ENCODE measurements around the gene SLC9A1. TPM values are rescaled to one million over a fixed set of nuclear protein-coding genes. Genes with fewer than 3 reads are reported as not detected.

SLC9A1 gene
- total RNA-seq, 1 experiment from 2014 or later, result 21.7 TPM

DNA sequence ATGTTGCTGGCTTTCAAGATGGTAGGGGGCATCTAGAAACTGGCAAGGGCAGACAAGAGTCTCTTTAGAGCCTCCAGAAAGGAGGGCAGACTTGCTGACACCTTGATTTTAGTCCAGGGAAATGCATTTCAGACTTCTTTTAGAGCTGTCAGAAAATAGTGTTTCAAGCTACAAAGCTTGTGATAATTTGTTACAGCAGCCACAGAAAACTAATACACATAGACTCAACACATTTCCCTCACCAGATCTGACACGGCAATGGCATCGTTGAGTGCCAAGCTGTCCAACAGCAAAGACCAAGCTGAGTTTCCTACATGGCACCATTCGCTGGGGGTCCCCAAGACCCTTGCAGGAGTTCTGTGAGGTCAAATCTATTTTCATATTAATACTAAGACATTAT lies 62.0 kb downstream of the SLC9A1 start:
- Histone ChIP-seq H3K4me2 (ENCODE audit: low read length) (no peak overlapping the region), H3K9me3 (ENCODE audit: control insufficient read depth in 1 of 2, insufficient read depth in 1 of 2, low read depth in 1 of 2, low read length in 2 of 2) (no peaks in the 10 kb centered on the region), H3K27me3 (ENCODE audit: insufficient read depth, low read length) (no peaks in the 10 kb centered on the region), H3K36me3 (ENCODE audit: control insufficient read depth in 1 of 2, insufficient read depth in 2 of 2, low read length in 2 of 2) (no peaks in the 10 kb centered on the region), H3K79me2 (ENCODE audit: insufficient read depth, low read length) (no peaks in the 10 kb centered on the region), H3K9me2 (ENCODE audit: insufficient read depth) (no peaks in the 10 kb centered on the region), H3K4me3 (replicated peaks in 1 of 2; ENCODE audit: low read depth in 1 of 2, low read length in 2 of 2) (no peak overlapping the region), H4K20me1 (ENCODE audit: insufficient read depth) (no peaks in the 10 kb centered on the region), H3K4me1 (ENCODE audit: control insufficient read depth in 1 of 2, insufficient read depth in 2 of 2, low read length in 2 of 2) (peaks cover 0 to 7% of the 10 kb centered on the region in 2 experiments; a peak in 2 of 4 replicates), H3K27ac (ENCODE audit: low read depth, low read length) (no peak overlapping the region), H2AFZ (ENCODE audit: low read depth, low read length, poor library complexity, severe bottlenecking) (no peak overlapping the region), H3K9ac (ENCODE audit: low read length) (no peak overlapping the region)
- ATAC-seq (no peak), DNase-seq (ENCODE audit: low read depth, low spot score) (no peak)
- no peak for TF ChIP-seq YY1 (IDR thresholded peaks at IDR 0.05; ENCODE audit: extremely low read depth, insufficient replicate concordance, low read depth, low read length)
- intact Hi-C loops (cut with micrococcal nuclease), result no loop called here
- CTCF ChIA-PET, result interaction anchor here (11.1 kb wide), 1 partner anchor 47 kb away, joined by 219 read pairs; no protein-coding TSS in a partner anchor
- RAD21 ChIA-PET (ENCODE audit: low non-redundant PET in 1 of 2, low total read pairs in 2 of 2, uncharacterized antibody in 2 of 2, unreplicated experiment in 2 of 2), result no interaction called here
- POLR2A ChIA-PET, result no interaction called here
- BruUV-seq (replicated peaks), result no TSS peak

- TF ChIP-seq JUND (IDR thresholded peaks at IDR 0.05), result no peak
- TF ChIP-seq, protein P1, sequence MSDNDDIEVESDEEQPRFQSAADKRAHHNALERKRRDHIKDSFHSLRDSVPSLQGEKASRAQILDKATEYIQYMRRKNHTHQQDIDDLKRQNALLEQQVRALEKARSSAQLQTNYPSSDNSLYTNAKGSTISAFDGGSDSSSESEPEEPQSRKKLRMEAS (IDR thresholded peaks at IDR 0.05), result no peak
- no peak for TF ChIP-seq POLR2A (IDR thresholded peaks at IDR 0.05; ENCODE audit: borderline replicate concordance, extremely low read depth, insufficient read depth, insufficient read length)
- no peak for TF ChIP-seq EZH2phosphoT487 (IDR thresholded peaks at IDR 0.05; ENCODE audit: borderline replicate concordance)
- no peak for TF ChIP-seq FOSL1 (IDR thresholded peaks at IDR 0.05; ENCODE audit: low read depth)
- no peak for TF ChIP-seq EGR1 (IDR thresholded peaks at IDR 0.05; ENCODE audit: low read depth)
- no peak for TF ChIP-seq ELF1 (IDR thresholded peaks at IDR 0.05; ENCODE audit: borderline replicate concordance, low read depth)
- TF ChIP-seq CEBPB (IDR thresholded peaks at IDR 0.05; ENCODE audit: low read depth), result no peak
- Histone ChIP-seq H3K36me3 (ENCODE audit: control insufficient read depth in 1 of 2, insufficient read depth in 2 of 2, low read length in 2 of 2) (no peaks in the 10 kb centered on the region), H3K79me2 (ENCODE audit: insufficient read depth, low read length) (no peaks in the 10 kb centered on the region), H3K9ac (ENCODE audit: low read length) (no peak overlapping the region), H3K9me2 (ENCODE audit: insufficient read depth) (no peaks in the 10 kb centered on the region), H4K20me1 (ENCODE audit: insufficient read depth) (no peaks in the 10 kb centered on the region), H3K4me3 (replicated peaks in 1 of 2; ENCODE audit: low read depth in 1 of 2, low read length in 2 of 2) (no peak overlapping the region), H2AFZ (ENCODE audit: low read depth, low read length, poor library complexity, severe bottlenecking) (no peak overlapping the region), H3K9me3 (ENCODE audit: control insufficient read depth in 1 of 2, insufficient read depth in 1 of 2, low read depth in 1 of 2, low read length in 2 of 2) (no peaks in the 10 kb centered on the region), H3K4me2 (ENCODE audit: low read length) (no peak overlapping the region), H3K27me3 (ENCODE audit: insufficient read depth, low read length) (no peaks in the 10 kb centered on the region), H3K27ac (ENCODE audit: low read depth, low read length) (no peak overlapping the region), H3K4me1 (ENCODE audit: control insufficient read depth in 1 of 2, insufficient read depth in 2 of 2, low read length in 2 of 2) (no peaks in the 10 kb centered on the region; a peak in 1 of 4 replicates)
- CTCF ChIA-PET, result no interaction called here
- RAD21 ChIA-PET (ENCODE audit: low non-redundant PET in 1 of 2, low total read pairs in 2 of 2, uncharacterized antibody in 2 of 2, unreplicated experiment in 2 of 2), result no interaction called here
- no TSS peak for BruUV-seq (replicated peaks)
- ATAC-seq (no peak), DNase-seq (ENCODE audit: low read depth, low spot score) (no peak)
- intact Hi-C loops (cut with micrococcal nuclease), result no loop called here
- POLR2A ChIA-PET, result no interaction called here
Observed at GRCh38 chr1:27090911-27091310, 64.0 kb downstream of the SLC9A1 start.
